HL-60 (cell line): Measurements from ENCODE around the gene OR6B1.

ENCODE experiments used
- DNase-seq, 2 experiments: peaks; one replicate each; pipeline ENCODE4 v3.0.0-alpha.2; 2010 to 2020; ENCODE audit warnings: low read depth in 1 of 2, low spot score in 1 of 2
- H3K27ac ChIP-seq: fragments of 250-450 bp; sonication (Bioruptor Pico); replicated peaks from 2 replicates; pipeline ENCODE4 v1.5.1; 2020; ENCODE audit warnings: mild to moderate bottlenecking, moderate library complexity
- H3K27me3 ChIP-seq: fragments of 250-450 bp; sonication (Bioruptor Pico); 2 replicates; pipeline ENCODE4 v1.5.1; 2021; ENCODE audit warnings: mild to moderate bottlenecking, moderate library complexity; ENCODE audit not compliant: insufficient read depth, poor library complexity, severe bottlenecking
- H3K4me3 ChIP-seq: replicated peaks from 2 replicates; pipeline ENCODE4 v1.5.1; 2011; ENCODE audit warnings: mild to moderate bottlenecking, control low read depth, low read length; ENCODE audit not compliant: insufficient read depth
- GABPA ChIP-seq: IDR thresholded peaks from 2 replicates; pipeline ENCODE4 v1.6.1; 2012; ENCODE audit warnings: low read depth
- POLR2AphosphoS5 ChIP-seq: IDR thresholded peaks from 2 replicates; pipeline ENCODE4 v1.6.1; 2012; ENCODE audit warnings: low read depth
- SPI1 ChIP-seq: IDR thresholded peaks from 2 replicates; pipeline ENCODE4 v1.6.1; 2012; ENCODE audit warnings: low read depth, mild to moderate bottlenecking, borderline replicate concordance
- TF ChIP-seq, protein P1 (sequence below): IDR thresholded peaks from 2 replicates; pipeline ENCODE4 v1.6.1; 2012; ENCODE audit warnings: low read depth; ENCODE audit not compliant: insufficient replicate concordance
- TF ChIP-seq, protein P2 (sequence below): IDR thresholded peaks from one replicate; pipeline ENCODE4 v1.5.1; 2011; ENCODE audit warnings: low read length, control low read depth, inconsistent platforms; ENCODE audit not compliant: insufficient read depth

OR6B1 gene

DNA sequence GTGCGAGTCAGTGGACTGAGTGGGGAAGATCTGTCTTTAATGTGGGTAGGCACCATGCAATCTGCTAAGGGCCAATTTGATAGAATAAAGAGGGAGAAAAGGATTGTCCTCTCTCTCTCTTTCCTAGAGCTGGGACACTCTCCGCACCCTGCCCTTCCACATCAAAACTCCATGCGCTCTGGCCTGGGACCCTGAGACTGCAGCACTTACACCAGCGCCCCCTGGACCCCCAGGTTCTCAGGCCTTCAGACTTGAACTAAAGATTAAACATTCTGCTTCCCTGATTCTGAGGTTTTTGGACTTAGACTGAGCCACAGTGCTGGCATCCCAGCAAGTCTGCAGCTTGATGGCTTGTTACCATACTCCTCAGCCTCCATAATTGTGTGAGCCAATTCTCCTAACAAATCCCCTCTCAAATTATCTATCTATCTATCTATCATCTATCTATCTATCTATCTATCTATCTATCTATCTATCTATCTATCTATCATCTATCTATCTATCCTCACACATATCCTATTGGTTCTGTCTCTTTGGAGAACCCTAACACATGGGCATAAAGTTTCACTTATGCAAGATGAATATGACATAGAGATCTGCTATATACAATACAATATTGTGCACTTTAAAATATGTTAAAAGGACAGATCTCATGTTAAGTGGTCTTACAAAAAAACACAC is 26.2 kb downstream of the OR6B1 start:
- TF ChIP-seq SPI1 = no peak
- TF ChIP-seq GABPA = no peak
- TF ChIP-seq, protein P1, sequence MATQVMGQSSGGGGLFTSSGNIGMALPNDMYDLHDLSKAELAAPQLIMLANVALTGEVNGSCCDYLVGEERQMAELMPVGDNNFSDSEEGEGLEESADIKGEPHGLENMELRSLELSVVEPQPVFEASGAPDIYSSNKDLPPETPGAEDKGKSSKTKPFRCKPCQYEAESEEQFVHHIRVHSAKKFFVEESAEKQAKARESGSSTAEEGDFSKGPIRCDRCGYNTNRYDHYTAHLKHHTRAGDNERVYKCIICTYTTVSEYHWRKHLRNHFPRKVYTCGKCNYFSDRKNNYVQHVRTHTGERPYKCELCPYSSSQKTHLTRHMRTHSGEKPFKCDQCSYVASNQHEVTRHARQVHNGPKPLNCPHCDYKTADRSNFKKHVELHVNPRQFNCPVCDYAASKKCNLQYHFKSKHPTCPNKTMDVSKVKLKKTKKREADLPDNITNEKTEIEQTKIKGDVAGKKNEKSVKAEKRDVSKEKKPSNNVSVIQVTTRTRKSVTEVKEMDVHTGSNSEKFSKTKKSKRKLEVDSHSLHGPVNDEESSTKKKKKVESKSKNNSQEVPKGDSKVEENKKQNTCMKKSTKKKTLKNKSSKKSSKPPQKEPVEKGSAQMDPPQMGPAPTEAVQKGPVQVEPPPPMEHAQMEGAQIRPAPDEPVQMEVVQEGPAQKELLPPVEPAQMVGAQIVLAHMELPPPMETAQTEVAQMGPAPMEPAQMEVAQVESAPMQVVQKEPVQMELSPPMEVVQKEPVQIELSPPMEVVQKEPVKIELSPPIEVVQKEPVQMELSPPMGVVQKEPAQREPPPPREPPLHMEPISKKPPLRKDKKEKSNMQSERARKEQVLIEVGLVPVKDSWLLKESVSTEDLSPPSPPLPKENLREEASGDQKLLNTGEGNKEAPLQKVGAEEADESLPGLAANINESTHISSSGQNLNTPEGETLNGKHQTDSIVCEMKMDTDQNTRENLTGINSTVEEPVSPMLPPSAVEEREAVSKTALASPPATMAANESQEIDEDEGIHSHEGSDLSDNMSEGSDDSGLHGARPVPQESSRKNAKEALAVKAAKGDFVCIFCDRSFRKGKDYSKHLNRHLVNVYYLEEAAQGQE = no peak
- TF ChIP-seq, protein P2, sequence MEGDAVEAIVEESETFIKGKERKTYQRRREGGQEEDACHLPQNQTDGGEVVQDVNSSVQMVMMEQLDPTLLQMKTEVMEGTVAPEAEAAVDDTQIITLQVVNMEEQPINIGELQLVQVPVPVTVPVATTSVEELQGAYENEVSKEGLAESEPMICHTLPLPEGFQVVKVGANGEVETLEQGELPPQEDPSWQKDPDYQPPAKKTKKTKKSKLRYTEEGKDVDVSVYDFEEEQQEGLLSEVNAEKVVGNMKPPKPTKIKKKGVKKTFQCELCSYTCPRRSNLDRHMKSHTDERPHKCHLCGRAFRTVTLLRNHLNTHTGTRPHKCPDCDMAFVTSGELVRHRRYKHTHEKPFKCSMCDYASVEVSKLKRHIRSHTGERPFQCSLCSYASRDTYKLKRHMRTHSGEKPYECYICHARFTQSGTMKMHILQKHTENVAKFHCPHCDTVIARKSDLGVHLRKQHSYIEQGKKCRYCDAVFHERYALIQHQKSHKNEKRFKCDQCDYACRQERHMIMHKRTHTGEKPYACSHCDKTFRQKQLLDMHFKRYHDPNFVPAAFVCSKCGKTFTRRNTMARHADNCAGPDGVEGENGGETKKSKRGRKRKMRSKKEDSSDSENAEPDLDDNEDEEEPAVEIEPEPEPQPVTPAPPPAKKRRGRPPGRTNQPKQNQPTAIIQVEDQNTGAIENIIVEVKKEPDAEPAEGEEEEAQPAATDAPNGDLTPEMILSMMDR = no peak
- TF ChIP-seq POLR2AphosphoS5 = no peak
- DNase-seq = no peak
- no peaks in the 10 kb centered on the region for H3K27me3 ChIP-seq
- H3K27ac ChIP-seq = no peak overlapping the region
- no peak overlapping the region for H3K4me3 ChIP-seq

DNA sequence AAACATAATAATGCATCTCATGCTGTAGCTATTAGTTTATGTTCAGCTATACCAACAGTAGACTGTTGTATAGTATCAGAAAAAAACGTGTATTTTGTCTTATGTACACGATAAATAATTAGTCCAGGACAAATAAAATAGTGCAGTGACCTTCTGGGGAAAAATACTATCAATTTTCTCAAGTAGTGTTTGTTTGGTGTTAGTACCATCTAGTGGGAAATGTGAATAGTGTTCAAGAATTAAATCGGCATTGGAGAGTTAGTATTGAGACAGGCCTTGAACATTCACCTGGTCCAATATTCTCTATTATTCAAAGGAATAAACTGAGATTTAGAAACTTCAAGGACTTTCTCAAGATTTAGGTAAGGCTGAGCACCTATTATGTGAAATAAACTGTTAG is 26.9 kb downstream of the OR6B1 start:
- TF ChIP-seq SPI1 (no peak), POLR2AphosphoS5 (no peak), GABPA (no peak)
- TF ChIP-seq, protein P2 = no peak
- TF ChIP-seq, protein P1 = no peak
- Histone ChIP-seq H3K4me3 (no peak overlapping the region), H3K27ac (no peak overlapping the region), H3K27me3 (no peaks in the 10 kb centered on the region)
- no peak for DNase-seq

DNA sequence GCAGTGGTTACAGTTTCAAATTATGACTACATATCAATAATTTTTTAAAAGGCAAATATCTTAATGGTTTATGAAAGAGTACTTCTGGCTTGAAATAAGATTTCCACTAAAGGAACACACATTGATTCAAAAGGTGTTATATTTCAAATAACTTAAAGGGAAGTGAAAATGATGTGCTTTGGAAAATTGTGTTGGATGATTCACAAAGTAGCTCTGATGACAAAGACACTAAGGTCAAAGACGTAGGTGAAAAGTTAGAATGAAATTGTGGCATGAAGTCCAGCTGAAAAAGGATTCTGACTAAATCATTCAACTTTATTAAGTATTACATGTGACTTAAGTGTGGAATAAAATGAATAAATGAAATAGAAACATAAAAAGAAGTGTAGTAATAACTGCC is 27.9 kb downstream of the OR6B1 start:
- DNase-seq = no peak
- H3K27ac ChIP-seq = no peak overlapping the region
- TF ChIP-seq, protein P1 = no peak
- TF ChIP-seq POLR2AphosphoS5 = no peak
- TF ChIP-seq, protein P2 = no peak
- no peak for TF ChIP-seq GABPA
- TF ChIP-seq SPI1 = no peak
- no peak overlapping the region for H3K4me3 ChIP-seq
- no peaks in the 10 kb centered on the region for H3K27me3 ChIP-seq
